SK-N-SH treated with all-trans-retinoic acid at 6 μM for 48 hours (cell line): Measurements from ENCODE around the gene MLPH.

Experiments
- BACH2 ChIP-seq: fragments of 250-450 bp; sonication (Bioruptor Pico); IDR thresholded peaks from 2 replicates; pipeline ENCODE4 v1.9.0; 2021; ENCODE audit warnings: mild to moderate bottlenecking, borderline replicate concordance
- ZFP30 ChIP-seq: fragments of 450-650 bp; formaldehyde crosslinking; IDR thresholded peaks from 2 replicates; pipeline ENCODE4 v1.5.0; 2022; ENCODE audit warnings: mild to moderate bottlenecking, moderate library complexity
- TF ChIP-seq, protein P1 (sequence below): fragments of 250-450 bp; sonication (Bioruptor Pico); IDR thresholded peaks from 2 replicates; pipeline ENCODE4 v1.8.0; 2020; ENCODE audit warnings: mild to moderate bottlenecking, moderate library complexity, borderline replicate concordance

DNA sequence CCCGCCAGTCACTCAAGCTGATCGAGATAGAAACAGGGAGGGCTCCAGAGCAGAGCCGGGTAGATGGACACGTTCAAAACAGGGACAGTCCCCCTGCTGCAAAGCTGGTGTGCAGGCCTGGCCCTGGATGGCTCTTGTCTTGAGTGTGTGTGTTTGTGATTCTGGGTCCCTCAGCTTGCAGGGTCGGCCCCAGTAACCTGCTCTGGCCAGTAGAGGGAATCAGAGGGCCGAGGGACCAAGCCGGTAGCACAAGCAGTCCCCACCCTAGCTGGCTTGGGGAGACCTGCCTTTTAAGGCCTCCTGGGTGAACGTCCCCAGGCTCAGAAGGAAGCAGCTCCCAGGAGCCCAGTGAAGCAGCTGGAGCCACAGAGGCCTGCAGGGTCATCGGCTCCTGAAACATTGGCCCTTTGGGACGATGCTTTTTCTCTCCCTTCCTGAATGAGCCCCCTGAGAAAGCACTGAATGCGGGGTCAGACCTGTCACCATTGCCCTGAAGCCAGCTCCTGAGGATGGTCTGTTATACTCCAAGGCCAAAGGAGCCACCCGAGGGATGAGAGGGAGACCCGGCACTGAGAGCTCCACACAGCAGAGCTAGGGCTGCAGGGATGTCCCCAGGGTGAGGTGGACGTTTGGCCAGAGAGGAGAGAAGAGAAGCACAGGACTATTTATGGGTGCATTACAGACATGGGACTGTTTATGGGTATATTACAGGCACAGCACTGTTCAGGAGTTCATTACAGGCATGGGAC is 15.4 kb upstream of the MLPH start:
- TF ChIP-seq, protein P1, sequence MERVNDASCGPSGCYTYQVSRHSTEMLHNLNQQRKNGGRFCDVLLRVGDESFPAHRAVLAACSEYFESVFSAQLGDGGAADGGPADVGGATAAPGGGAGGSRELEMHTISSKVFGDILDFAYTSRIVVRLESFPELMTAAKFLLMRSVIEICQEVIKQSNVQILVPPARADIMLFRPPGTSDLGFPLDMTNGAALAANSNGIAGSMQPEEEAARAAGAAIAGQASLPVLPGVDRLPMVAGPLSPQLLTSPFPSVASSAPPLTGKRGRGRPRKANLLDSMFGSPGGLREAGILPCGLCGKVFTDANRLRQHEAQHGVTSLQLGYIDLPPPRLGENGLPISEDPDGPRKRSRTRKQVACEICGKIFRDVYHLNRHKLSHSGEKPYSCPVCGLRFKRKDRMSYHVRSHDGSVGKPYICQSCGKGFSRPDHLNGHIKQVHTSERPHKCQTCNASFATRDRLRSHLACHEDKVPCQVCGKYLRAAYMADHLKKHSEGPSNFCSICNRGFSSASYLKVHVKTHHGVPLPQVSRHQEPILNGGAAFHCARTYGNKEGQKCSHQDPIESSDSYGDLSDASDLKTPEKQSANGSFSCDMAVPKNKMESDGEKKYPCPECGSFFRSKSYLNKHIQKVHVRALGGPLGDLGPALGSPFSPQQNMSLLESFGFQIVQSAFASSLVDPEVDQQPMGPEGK (CRISPR knock-in tag), result no peak
- TF ChIP-seq BACH2 (CRISPR knock-in tag) (no peak), ZFP30 (no peak)
